ENCODE data around the gene ITGB3. TPM values are rescaled to one million over a fixed set of nuclear protein-coding genes. Genes with fewer than 3 reads are reported as not detected.
A peak's percentile ranks its signal among the peaks of the same experiment; 100 is the strongest.

Gene ITGB3
- total and polyA plus RNA-seq, 2 donors from 2014 or later = 7.1 to 88.8 TPM

DNA sequence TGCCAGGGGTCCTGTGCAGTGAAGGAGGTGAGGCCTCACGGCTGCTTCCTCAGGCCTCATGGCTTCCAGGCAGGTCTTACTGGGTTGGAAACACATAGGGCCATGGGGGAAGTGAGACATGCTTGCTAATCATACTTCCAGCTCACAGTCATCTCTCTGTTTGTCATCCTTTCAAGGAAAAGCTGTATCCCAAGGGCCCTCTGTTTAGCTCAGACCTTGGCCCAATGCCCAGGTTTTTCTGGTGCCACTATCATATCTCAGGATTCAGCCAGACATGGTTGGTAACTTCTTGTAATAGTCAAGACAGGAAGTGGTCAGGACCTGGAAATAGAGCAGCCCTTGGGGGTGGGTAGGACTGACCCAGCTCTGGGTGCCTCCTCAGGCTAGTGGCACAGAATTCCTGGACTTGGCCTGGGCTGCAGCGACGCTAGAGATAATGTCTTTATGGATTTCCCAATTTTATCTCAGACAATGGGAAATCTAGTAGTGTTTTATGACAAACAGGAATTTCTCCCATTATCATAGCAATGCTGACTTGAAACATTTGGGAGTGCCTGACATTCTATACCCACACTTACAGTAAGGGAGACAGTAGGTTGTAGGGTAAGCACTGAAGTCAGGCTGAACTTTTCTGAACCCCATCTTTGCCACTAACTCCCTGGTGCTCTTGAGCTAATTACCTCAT is 13.5 kb upstream of the ITGB3 start:
- Histone ChIP-seq H3K4me3 (ENCODE audit: low read length in 3 of 3) (no peak overlapping the region), H3K4me1 (ENCODE audit: control insufficient read depth in 2 of 3, insufficient read depth in 2 of 3, low read depth in 1 of 3, low read length in 3 of 3) (peaks cover 0 to 12% (median 11%) of the 10 kb centered on the region in 3 donors), H3K27me3 (ENCODE audit: control insufficient read depth, insufficient read depth, low read length) (no peaks in the 10 kb centered on the region), H3K36me3 (ENCODE audit: control insufficient read depth in 2 of 3, insufficient read depth in 3 of 3, low read length in 3 of 3) (no peaks in the 10 kb centered on the region), H3K27ac (ENCODE audit: low read depth in 2 of 2, low read length in 2 of 2) (peak overlapping the region; percentile 73 to 85), H3K9ac (ENCODE audit: low read length in 3 of 3) (no peak overlapping the region), H3K9me3 (ENCODE audit: control insufficient read depth in 2 of 3, insufficient read depth in 1 of 3, low read length in 3 of 3) (no peaks in the 10 kb centered on the region)
- intact Hi-C loops (cut with DNase I) = no loop called here
- TF ChIP-seq, protein P1, sequence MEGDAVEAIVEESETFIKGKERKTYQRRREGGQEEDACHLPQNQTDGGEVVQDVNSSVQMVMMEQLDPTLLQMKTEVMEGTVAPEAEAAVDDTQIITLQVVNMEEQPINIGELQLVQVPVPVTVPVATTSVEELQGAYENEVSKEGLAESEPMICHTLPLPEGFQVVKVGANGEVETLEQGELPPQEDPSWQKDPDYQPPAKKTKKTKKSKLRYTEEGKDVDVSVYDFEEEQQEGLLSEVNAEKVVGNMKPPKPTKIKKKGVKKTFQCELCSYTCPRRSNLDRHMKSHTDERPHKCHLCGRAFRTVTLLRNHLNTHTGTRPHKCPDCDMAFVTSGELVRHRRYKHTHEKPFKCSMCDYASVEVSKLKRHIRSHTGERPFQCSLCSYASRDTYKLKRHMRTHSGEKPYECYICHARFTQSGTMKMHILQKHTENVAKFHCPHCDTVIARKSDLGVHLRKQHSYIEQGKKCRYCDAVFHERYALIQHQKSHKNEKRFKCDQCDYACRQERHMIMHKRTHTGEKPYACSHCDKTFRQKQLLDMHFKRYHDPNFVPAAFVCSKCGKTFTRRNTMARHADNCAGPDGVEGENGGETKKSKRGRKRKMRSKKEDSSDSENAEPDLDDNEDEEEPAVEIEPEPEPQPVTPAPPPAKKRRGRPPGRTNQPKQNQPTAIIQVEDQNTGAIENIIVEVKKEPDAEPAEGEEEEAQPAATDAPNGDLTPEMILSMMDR (IDR thresholded peaks at IDR 0.05; ENCODE audit: borderline replicate concordance, extremely low read depth, insufficient read depth) = no peak
- DNase-seq (peak in 3 of 5 donors; percentile 19 to 90 (median 64)), FAIRE-seq (no peak)

DNA sequence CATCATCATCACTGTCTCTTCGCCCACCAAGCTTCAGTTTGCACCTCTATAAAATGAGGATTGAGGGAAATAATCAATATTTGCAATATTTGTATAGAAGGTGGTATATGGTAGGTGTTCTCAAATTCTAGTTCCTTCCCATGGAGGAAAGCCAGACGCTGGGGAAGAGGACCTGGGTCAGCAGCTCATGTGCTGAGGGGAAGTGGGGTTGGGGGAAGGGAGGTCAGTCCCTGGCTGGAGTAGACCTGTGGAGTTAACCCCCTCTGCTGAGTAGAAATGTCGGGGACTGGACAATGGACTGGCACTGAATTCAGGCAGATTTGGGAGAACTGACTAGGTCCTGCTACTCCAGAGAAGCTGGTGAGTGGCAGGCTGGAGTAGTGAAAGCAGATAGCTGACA is 12.8 kb upstream of the ITGB3 start:
- H3K4me3 ChIP-seq (ENCODE audit: low read length in 3 of 3) = no peak overlapping the region
- H3K9me3 ChIP-seq (ENCODE audit: control insufficient read depth in 2 of 3, insufficient read depth in 1 of 3, low read length in 3 of 3) = no peaks in the 10 kb centered on the region
- H3K27me3 ChIP-seq (ENCODE audit: control insufficient read depth, insufficient read depth, low read length) = no peaks in the 10 kb centered on the region
- peak overlapping the region in 1 of 2 donors; percentile 68 for H3K27ac ChIP-seq (ENCODE audit: low read depth in 2 of 2, low read length in 2 of 2)
- TF ChIP-seq, protein P1 (IDR thresholded peaks at IDR 0.05; ENCODE audit: borderline replicate concordance, extremely low read depth, insufficient read depth) = no peak
- FAIRE-seq (no peak), DNase-seq (no peak)
- peaks cover 0 to 12% (median 11%) of the 10 kb centered on the region in 3 donors for H3K4me1 ChIP-seq (ENCODE audit: control insufficient read depth in 2 of 3, insufficient read depth in 2 of 3, low read depth in 1 of 3, low read length in 3 of 3)
- H3K36me3 ChIP-seq (ENCODE audit: control insufficient read depth in 2 of 3, insufficient read depth in 3 of 3, low read length in 3 of 3) = no peaks in the 10 kb centered on the region
- no peak overlapping the region for H3K9ac ChIP-seq (ENCODE audit: low read length in 3 of 3)
- intact Hi-C loops (cut with DNase I) = no loop called here

DNA sequence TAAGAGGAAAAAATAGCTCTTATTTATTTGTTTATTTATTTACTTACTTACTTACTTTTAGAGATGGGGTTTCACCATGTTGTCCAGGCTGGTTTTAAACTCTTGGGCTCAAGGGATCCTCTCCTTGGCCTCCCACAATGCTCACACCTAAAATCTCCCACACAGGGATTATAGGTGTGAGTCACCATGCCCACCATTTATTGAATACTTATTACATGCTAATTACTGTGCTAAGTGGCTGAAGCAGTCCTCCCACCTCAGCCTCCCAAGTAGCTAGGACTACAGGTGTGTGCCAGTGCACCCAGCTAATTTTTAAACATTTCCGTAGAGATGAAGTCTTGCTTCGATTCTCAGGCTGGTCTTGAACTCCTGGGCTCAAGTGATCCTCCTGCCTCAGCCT is 11.0 kb upstream of the ITGB3 start:
- Histone ChIP-seq H3K9ac (ENCODE audit: low read length in 3 of 3) (no peak overlapping the region), H3K4me3 (ENCODE audit: low read length in 3 of 3) (no peak overlapping the region), H3K4me1 (ENCODE audit: control insufficient read depth in 2 of 3, insufficient read depth in 2 of 3, low read depth in 1 of 3, low read length in 3 of 3) (peaks cover 0 to 12% (median 11%) of the 10 kb centered on the region in 3 donors), H3K9me3 (ENCODE audit: control insufficient read depth in 2 of 3, insufficient read depth in 1 of 3, low read length in 3 of 3) (no peaks in the 10 kb centered on the region), H3K36me3 (ENCODE audit: control insufficient read depth in 2 of 3, insufficient read depth in 3 of 3, low read length in 3 of 3) (no peaks in the 10 kb centered on the region), H3K27me3 (ENCODE audit: control insufficient read depth, insufficient read depth, low read length) (no peaks in the 10 kb centered on the region), H3K27ac (ENCODE audit: low read depth in 2 of 2, low read length in 2 of 2) (no peak overlapping the region)
- TF ChIP-seq, protein P1 (IDR thresholded peaks at IDR 0.05; ENCODE audit: borderline replicate concordance, extremely low read depth, insufficient read depth) = no peak
- FAIRE-seq = no peak
- intact Hi-C loops (cut with DNase I) = no loop called here
- no peak for DNase-seq

Measured in kidney (tissue), 14 donors.